GM12873 (cell line): ENCODE measurements around the gene ATP5ME.

Experiments
- TF ChIP-seq, protein P1 (sequence below): IDR thresholded peaks from 2 replicates; pipeline ENCODE4 v1.5.1; 2012; ENCODE audit warnings: low read depth, mild to moderate bottlenecking, moderate library complexity, low read length, control low read depth; ENCODE audit not compliant: insufficient read depth; ENCODE audit errors: missing control alignments

ATP5ME gene, protein sequence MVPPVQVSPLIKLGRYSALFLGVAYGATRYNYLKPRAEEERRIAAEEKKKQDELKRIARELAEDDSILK

DNA sequence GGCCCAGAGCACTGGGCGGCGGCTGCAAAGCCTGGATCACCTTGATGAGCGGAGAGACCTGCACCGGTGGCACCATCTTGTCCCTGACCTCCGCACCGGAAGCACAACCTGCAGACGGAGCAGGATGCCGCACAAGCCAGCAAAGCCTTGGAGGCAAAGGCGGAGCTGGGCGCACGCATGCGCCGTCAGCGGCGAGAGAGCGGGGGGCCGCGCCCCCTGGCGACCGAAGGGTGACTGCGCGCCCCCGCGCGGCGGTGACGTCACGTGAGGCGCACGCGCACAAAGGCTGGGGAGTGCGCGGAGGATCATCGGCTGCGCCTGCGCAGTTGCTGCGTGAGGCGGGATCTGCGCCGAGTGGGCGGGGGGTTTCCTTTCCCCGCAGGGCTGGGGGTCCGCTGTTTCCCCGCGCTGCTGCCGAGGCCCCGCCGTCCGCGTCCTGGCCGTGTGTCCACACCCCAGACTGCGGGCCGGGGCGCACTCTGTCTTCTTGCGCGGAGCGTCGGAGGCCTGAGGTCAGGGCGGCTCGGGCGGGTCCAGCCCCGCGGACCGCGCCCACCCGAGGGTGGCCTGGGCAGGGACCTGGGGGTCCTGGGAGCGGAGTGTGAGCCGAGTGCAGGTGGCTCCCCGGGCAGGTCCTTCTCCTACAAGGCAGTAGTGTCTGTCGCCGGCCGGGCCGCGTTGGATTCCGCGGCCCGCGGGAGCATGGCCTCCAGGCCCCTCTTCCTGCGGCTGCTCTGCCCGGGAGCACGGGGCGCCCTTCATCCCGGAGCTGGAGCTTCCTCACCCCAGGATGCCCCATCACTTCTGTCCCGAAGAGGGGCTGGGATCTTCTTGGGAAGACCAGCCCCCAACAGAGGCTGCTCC lies at the start of gene ATP5ME, which contains the start of gene MYL5:
Gene ATP5ME (minus strand): TSS at position 105 of the 864 bp plus-strand sequence. CDS start 29 bp downstream, at position 76.
Gene MYL5 (plus strand): TSS at position 371 of the 864 bp plus-strand sequence. CDS start 3,485 bp downstream, outside the sequence.
- TF ChIP-seq, protein P1, sequence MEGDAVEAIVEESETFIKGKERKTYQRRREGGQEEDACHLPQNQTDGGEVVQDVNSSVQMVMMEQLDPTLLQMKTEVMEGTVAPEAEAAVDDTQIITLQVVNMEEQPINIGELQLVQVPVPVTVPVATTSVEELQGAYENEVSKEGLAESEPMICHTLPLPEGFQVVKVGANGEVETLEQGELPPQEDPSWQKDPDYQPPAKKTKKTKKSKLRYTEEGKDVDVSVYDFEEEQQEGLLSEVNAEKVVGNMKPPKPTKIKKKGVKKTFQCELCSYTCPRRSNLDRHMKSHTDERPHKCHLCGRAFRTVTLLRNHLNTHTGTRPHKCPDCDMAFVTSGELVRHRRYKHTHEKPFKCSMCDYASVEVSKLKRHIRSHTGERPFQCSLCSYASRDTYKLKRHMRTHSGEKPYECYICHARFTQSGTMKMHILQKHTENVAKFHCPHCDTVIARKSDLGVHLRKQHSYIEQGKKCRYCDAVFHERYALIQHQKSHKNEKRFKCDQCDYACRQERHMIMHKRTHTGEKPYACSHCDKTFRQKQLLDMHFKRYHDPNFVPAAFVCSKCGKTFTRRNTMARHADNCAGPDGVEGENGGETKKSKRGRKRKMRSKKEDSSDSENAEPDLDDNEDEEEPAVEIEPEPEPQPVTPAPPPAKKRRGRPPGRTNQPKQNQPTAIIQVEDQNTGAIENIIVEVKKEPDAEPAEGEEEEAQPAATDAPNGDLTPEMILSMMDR: peak; percentile 100

DNA sequence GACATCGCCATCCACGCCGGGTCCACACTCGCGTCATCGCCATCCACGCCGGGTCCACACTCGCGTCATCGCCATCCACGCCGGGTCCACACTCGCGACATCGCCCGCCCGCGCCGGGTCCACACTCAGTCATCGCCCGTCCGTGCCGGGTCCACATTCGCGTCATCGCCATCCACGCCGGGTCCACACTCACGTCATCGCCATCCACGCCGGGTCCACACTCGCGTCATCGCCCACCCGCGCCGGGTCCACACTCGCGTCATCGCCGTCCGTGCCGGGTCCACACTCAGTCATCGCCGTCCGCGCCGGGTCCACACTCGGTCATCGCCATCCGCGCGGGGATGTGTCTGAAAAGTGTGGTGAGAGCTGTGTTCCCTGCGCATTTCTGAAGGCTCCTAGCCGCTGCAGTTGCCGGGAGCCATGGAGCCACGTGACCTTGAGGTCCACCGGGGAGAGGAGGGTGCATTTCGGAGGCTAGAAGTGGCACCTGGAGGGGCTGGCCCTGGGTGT lies 48.8 kb upstream of the ATP5ME start:
- TF ChIP-seq, protein P1: no peak

DNA sequence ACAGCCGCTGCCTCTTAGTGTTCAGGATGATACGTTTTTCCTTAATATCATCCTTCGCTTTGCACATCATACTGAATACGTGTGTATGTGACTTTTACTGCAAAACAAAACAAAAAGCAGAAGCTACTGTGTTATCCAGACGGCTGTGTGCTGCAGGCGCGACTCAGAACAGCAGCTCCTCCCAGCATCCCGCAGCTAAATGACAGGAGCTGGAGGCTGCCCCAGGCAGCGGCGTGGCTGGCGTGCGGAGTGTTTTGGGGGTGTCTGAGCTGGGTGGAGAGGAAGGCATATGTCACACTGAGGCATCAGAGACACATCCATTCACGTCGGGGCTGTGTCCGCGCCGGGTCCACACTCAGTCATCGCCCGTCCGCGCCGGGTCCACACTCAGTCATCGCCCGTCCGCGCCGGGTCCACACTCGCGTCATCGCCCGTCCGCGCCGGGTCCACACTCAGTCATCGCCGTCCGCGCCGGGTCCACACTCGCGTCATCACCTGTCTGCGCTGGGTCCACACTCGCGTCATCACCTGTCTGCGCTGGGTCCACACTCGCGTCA lies 48.2 kb upstream of the ATP5ME start:
- TF ChIP-seq, protein P1: no peak

DNA sequence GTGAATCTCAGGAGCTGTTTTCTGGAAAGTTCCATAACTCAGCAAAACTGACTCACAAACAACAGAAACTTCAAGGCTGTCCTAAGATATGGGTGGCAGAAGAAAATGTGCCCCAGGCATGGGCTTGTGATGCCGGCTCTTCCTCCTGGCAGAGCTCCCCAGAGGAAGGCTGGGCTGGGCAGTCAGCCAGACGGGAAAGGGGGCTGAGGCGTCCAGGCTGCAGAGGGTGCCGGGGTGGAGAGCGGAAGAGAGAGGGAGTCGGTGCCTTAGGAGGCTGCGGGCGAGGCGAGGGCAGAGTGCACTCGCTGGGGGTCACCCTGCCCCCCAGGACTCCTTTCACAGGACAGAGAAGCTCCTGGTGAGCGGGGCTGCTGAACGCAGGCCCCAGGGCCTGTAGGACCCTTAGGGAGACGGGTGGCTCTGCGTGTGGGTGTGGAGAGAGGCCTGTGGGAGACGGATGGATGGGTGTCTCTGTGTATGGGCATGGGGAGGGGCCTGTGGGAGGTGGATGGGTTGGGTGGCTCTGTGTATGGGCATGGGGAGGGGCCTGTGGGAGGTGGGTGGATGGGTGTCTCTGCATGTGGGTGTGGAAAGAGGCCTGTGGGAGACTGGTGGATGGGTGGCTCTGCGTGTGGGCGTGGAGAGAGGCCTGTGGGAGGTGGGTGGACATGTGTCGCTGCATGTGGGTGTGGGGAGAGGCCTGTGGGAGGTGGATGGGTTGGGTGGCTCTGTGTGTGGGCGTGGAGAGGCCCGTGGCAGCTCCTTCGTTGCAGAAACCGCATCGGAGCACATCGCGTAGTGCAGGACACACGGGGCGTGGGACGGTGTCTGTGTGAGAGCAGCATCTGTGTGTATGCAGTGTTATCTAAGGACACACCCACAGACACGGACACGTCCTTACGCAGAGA lies 47.4 kb upstream of the ATP5ME start:
- TF ChIP-seq, protein P1: no peak

DNA sequence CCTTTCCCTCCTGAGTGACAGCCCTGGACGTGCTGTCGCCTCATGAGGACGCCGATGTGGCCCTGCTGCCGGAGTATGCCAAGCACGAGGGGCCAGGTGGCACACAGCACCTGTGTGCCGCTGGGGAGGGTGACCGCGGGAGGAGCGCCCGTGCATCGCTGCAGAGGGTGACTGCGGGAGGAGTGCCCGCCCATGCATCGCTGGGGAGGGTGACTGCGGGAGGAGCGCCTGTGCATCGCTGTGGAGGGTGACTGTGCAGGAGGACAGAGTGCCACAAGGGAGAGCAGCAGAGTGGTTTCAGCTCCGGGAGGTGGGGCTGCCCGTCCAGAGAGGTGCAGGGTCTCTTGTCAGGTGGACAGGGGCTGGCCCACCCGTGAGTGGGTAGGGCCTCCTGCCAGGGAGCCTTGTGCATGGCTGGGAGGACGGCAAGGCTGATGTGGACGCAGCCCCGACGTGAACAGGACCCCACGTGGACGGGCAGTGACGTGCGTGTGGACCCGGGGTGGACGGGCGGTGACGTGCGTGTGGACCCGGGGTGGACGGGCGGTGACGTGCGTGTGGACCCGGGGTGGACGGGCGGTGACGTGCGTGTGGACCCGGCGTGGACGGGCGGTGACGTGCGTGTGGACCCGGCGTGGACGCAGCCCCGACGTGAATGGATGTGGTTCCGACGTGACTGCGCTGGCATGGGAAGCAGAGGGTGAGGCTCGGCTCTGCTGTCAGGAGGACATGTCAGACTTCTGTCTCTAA lies 46.2 kb upstream of the ATP5ME start:
- TF ChIP-seq, protein P1: no peak

DNA sequence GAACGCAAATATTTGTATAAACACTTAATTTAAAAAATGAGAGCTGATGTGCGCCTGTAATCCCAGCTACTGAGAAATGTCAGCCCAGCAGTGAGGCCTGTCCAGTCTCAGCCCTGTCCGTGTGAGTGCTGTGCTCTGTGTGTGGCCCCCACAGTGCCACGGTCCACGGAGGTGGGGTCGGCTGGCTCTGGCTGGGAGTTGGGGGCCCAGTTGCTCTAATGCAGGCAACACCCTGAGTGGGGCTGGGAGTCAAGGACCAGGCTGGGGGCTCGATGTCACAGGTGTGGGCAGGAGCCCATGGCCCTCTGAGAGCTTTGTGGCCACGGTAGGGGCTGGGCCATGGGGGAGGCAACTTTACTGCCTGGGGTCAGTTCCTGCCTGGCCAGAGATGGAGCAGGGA lies 44.4 kb upstream of the ATP5ME start:
- TF ChIP-seq, protein P1: no peak
